IMR-90 (cell line): ENCODE data around the gene OSBP2. TPM values are rescaled to one million over a fixed set of nuclear protein-coding genes. Genes with fewer than 3 reads are reported as not detected.

Experiments
- ATAC-seq: fragments of 200-7000 bp; cut with Tn5 transposase; 2 replicates; pipeline ENCODE4 v1.9.1; 2020; ENCODE audit warnings: low read depth, mild to moderate bottlenecking, moderate library complexity
- BruUV-seq: library from RNA; stranded (reverse); fragments of 400-500 nt; replicated peaks from 2 replicates; lab custom pipeline; 2021; lab: Mats Ljungman, UMichigan
- CTCF ChIA-PET: fragments of 300-600 bp; formaldehyde crosslinking; extraction: SDS; loops from one replicate; lab custom pipeline; 2021; ENCODE audit warnings: antibody characterized with exemption; lab: Yijun Ruan, JAX
- POLR2A ChIA-PET: fragments of 300-600 bp; sonication (Branson Sonifier 250); formaldehyde crosslinking; loops from one replicate; lab custom pipeline; 2022; ENCODE audit warnings: antibody characterized with exemption; ENCODE audit not compliant: unreplicated experiment; lab: Charles Lee
- DNase-seq: peaks from one replicate; pipeline ENCODE4 v3.0.0; 2013
- H2AFZ ChIP-seq: replicated peaks from 2 replicates; pipeline ENCODE3; 2013; ENCODE audit warnings: low read length, mild to moderate bottlenecking; ENCODE audit not compliant: poor library complexity
- H2AK5ac ChIP-seq: 2 replicates; pipeline ENCODE4 v1.6.1; 2013; ENCODE audit warnings: low read depth, low read length, inconsistent platforms
- H2AK9ac ChIP-seq: replicated peaks from 2 replicates; pipeline ENCODE3; 2013; ENCODE audit warnings: mild to moderate bottlenecking, low read depth, low read length, moderate library complexity; ENCODE audit not compliant: poor library complexity
- H2BK120ac ChIP-seq: 2 replicates; pipeline ENCODE4 v1.6.1; 2013; ENCODE audit warnings: low read depth, low read length, inconsistent platforms
- H2BK15ac ChIP-seq: 3 replicates; pipeline ENCODE4 v1.6.1; 2013; ENCODE audit warnings: low read depth, low read length, inconsistent platforms
- H2BK20ac ChIP-seq: 2 replicates; pipeline ENCODE4 v1.6.1; 2013; ENCODE audit warnings: low read depth, mild to moderate bottlenecking, inconsistent platforms, low read length, moderate library complexity
- H2BK5ac ChIP-seq: 2 replicates; pipeline ENCODE4 v1.6.1; 2013; ENCODE audit warnings: mild to moderate bottlenecking, low read depth, low read length, inconsistent platforms; ENCODE audit not compliant: poor library complexity, severe bottlenecking
- H3K14ac ChIP-seq: replicated peaks from 2 replicates; pipeline ENCODE4 v1.6.1; 2013; ENCODE audit warnings: low read depth, low read length, inconsistent platforms
- H3K18ac ChIP-seq: 2 replicates; pipeline ENCODE4 v1.6.1; 2013; ENCODE audit warnings: low read depth, low read length, control low read depth
- H3K23ac ChIP-seq: 2 replicates; pipeline ENCODE4 v1.6.1; 2013; ENCODE audit warnings: low read depth, low read length, inconsistent platforms
- H3K27ac ChIP-seq: 2 replicates; pipeline ENCODE4 v1.5.1; 2013; ENCODE audit warnings: mild to moderate bottlenecking, control low read depth, low read length; ENCODE audit not compliant: insufficient read depth
- H3K27me3 ChIP-seq: 2 replicates; pipeline ENCODE4 v1.6.1; 2013; ENCODE audit warnings: low read length; ENCODE audit not compliant: control insufficient read depth, insufficient read depth
- H3K36me3 ChIP-seq: 2 replicates; pipeline ENCODE4 v1.6.1; 2013; ENCODE audit warnings: low read length, mixed read lengths; ENCODE audit not compliant: control insufficient read depth, insufficient read depth
- H3K4ac ChIP-seq: 2 replicates; pipeline ENCODE4 v1.6.1; 2013; ENCODE audit warnings: low read depth, low read length, inconsistent platforms
- H3K4me1 ChIP-seq: 2 replicates; pipeline ENCODE4 v1.6.1; 2013; ENCODE audit warnings: low read length, mixed read lengths; ENCODE audit not compliant: control insufficient read depth, insufficient read depth
- H3K4me2 ChIP-seq: 2 replicates; pipeline ENCODE4 v1.6.1; 2013; ENCODE audit warnings: low read depth, mild to moderate bottlenecking, control low read depth, low read length, moderate library complexity
- H3K4me3 ChIP-seq: 2 replicates; pipeline ENCODE4 v1.5.1; 2013; ENCODE audit warnings: low read depth, mild to moderate bottlenecking, control low read depth, low read length, moderate library complexity; ENCODE audit not compliant: insufficient read depth
- H3K56ac ChIP-seq: 2 replicates; pipeline ENCODE4 v1.6.1; 2013; ENCODE audit warnings: low read length, inconsistent platforms; ENCODE audit not compliant: insufficient read depth; ENCODE audit errors: extremely low read depth
- H3K79me1 ChIP-seq, 2 experiments: 2 replicates each; pipeline ENCODE4 v1.6.1; 2013; ENCODE audit warnings: low read length in 2 of 2, inconsistent platforms in 1 of 2, low read depth in 1 of 2
- H3K9ac ChIP-seq: 2 replicates; pipeline ENCODE4 v1.6.1; 2013; ENCODE audit warnings: low read depth, low read length, control low read depth
- H3K9me1 ChIP-seq: 2 replicates; pipeline ENCODE4 v1.6.1; 2013; ENCODE audit warnings: low read length, inconsistent platforms; ENCODE audit not compliant: insufficient read depth
- H3K9me3 ChIP-seq: 2 replicates; pipeline ENCODE4 v1.6.1; 2013; ENCODE audit warnings: low read length; ENCODE audit not compliant: control insufficient read depth, insufficient read depth
- H4K20me1 ChIP-seq: 2 replicates; pipeline ENCODE4 v1.6.1; 2013; ENCODE audit warnings: low read length, inconsistent platforms; ENCODE audit not compliant: insufficient read depth
- H4K5ac ChIP-seq: 2 replicates; pipeline ENCODE4 v1.6.1; 2013; ENCODE audit warnings: mild to moderate bottlenecking, low read depth, low read length, control low read depth
- H4K8ac ChIP-seq, 2 experiments: 2 replicates each; pipeline ENCODE4 v1.6.1; 2013; ENCODE audit warnings: low read depth in 2 of 2, low read length in 2 of 2, control low read depth in 1 of 2, inconsistent platforms in 1 of 2
- H4K91ac ChIP-seq: 2 replicates; pipeline ENCODE4 v1.6.1; 2013; ENCODE audit warnings: low read depth, low read length, inconsistent platforms; ENCODE audit not compliant: insufficient read depth
- BHLHE40 ChIP-seq: fragments of 150-350 bp; IDR thresholded peaks from 2 replicates; pipeline ENCODE4 v1.6.1; 2016; ENCODE audit warnings: mild to moderate bottlenecking, low read depth, low read length
- CEBPB ChIP-seq: IDR thresholded peaks from 2 replicates; pipeline ENCODE4 v1.6.1; 2012; ENCODE audit warnings: low read depth, low read length, improper control_type of control experiment
- CHD1 ChIP-seq: IDR thresholded peaks from 2 replicates; pipeline ENCODE4 v1.6.1; 2012; ENCODE audit warnings: low read depth, low read length, improper control_type of control experiment
- FOS ChIP-seq: fragments of 150-350 bp; IDR thresholded peaks from 2 replicates; pipeline ENCODE4 v1.6.1; 2016; ENCODE audit warnings: low read depth, low read length
- MAZ ChIP-seq: IDR thresholded peaks from 2 replicates; pipeline ENCODE4 v1.6.1; 2012; ENCODE audit warnings: low read depth, mild to moderate bottlenecking, low read length, improper control_type of control experiment, moderate library complexity, borderline replicate concordance
- RAD21 ChIP-seq: IDR thresholded peaks from 2 replicates; pipeline ENCODE4 v1.6.1; 2012; ENCODE audit warnings: low read length, improper control_type of control experiment
- RCOR1 ChIP-seq: IDR thresholded peaks from 2 replicates; pipeline ENCODE4 v1.6.1; 2012; ENCODE audit warnings: mild to moderate bottlenecking, low read length, improper control_type of control experiment; ENCODE audit not compliant: insufficient replicate concordance
- RFX5 ChIP-seq: IDR thresholded peaks from 2 replicates; pipeline ENCODE4 v1.8.0; 2012; ENCODE audit warnings: low read depth, mild to moderate bottlenecking, low read length, moderate library complexity
- SMC3 ChIP-seq: fragments of 150-350 bp; IDR thresholded peaks from 2 replicates; pipeline ENCODE4 v1.6.1; 2016; ENCODE audit warnings: low read depth, mild to moderate bottlenecking, antibody characterized with exemption, low read length, moderate library complexity
- WGBS, 2 experiments: methylation state at CpG; one replicate each; pipeline versions ENCODE4 v1.1.5 to v1.1.7; 2013; ENCODE audit warnings: missing lambda C conversion rate in 2 of 2; ENCODE audit not compliant: insufficient read length in 1 of 2; ENCODE audit errors: extremely low coverage in 2 of 2; 5-methylcytosine and 5-hydroxymethylcytosine counted together
- dilution Hi-C: fragments of 300-500 bp; cut with HindIII; formaldehyde crosslinking; loops from one replicate; pipeline ENCODE4 v1.14.3; 2018; ENCODE audit warnings: low sequenced_read_pairs; ENCODE audit not compliant: unreplicated experiment
- in situ Hi-C: fragments of 300-500 bp; cut with MboI; formaldehyde crosslinking; loops from 3 replicates; pipeline ENCODE4 v1.14.3; 2019; ENCODE audit warnings: low sequenced_read_pairs, inconsistent platforms, mixed read lengths
- intact Hi-C: fragments of 100-400 bp; cut with micrococcal nuclease; formaldehyde crosslinking; loops from 2 replicates; pipeline ENCODE4 v1.10.0; 2022
- polyA plus RNA-seq, 3 experiments: library from polyadenylated mRNA; depleted of rRNA; stranded (reverse); fragments of >200 nt; gene quantifications; 2 replicates each; pipeline ENCODE4 v1.2.3, GENCODE V29; 2012; ENCODE audit warnings: low replicate concordance in 1 of 3
- total RNA-seq: library from RNA; depleted of rRNA; stranded (reverse); fragments of >200 nt; gene quantifications from 2 replicates; pipeline ENCODE4 v1.2.3, GENCODE V29; 2012
- TF ChIP-seq, protein P1 (sequence below): fragments of 150-350 bp; IDR thresholded peaks from 2 replicates; pipeline ENCODE4 v1.6.1; 2016; ENCODE audit warnings: low read depth, mild to moderate bottlenecking, low read length, moderate library complexity, borderline replicate concordance
- TF ChIP-seq, protein P2 (sequence below): fragments of 150-350 bp; IDR thresholded peaks from 2 replicates; pipeline ENCODE4 v1.6.1; 2017; ENCODE audit warnings: mild to moderate bottlenecking, antibody characterized with exemption, low read length, low read depth

The OSBP2 gene
- total and polyA plus RNA-seq, 2 of the 4 experiments (the other 2 are of a cell fraction) = 1.8 to 2.2 TPM

DNA sequence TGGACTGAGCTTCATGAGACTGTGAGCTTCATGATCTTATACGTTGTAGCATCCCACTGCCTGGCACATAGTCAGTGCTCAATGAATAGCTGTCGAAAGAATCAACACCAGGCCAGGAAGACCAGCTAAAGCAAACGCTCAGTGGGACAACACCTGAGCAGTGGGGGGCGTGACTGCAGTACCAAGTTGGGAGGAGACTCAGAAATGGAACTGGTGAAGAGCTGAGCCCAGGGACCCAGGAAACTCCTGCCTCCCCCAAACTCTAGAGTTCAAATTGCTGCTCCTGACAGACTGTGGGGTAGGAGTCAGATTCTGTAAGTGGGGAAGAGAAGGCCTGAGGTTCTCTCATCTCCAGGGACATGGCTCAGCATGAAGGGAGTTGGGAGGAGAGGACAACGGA, 214.6 kb downstream of the OSBP2 start:
- DNase-seq = no peak
- ChIA-PET CTCF (interaction anchor here (1.1 kb wide), 2 partner anchors 10 to 11 kb away, joined by 4 to 8 read pairs; no protein-coding TSS in a partner anchor), POLR2A (no interaction called here)
- Histone ChIP-seq H3K36me3 (no peaks in the 10 kb centered on the region), H3K23ac (no peak overlapping the region), H4K20me1 (no peaks in the 10 kb centered on the region), H3K9me3 (no peaks in the 10 kb centered on the region), H2BK20ac (no peak overlapping the region), H3K14ac (no peak overlapping the region), H2AK9ac (no peak overlapping the region), H2BK120ac (no peak overlapping the region), H4K8ac (no peak overlapping the region), H2BK5ac (no peak overlapping the region), H3K79me1 (no peaks in the 10 kb centered on the region), H3K9me1 (no peaks in the 10 kb centered on the region), H3K4me1 (no peaks in the 10 kb centered on the region), H3K4me2 (no peak overlapping the region), H4K5ac (no peak overlapping the region), H3K4ac (no peak overlapping the region), H3K27me3 (no peaks in the 10 kb centered on the region; the same call in 1 of the 2 replicates), H3K18ac (no peak overlapping the region), H4K91ac (no peak overlapping the region), H3K27ac (no peak overlapping the region), H3K9ac (no peak overlapping the region), H2BK15ac (no peak overlapping the region), H2AFZ (no peak overlapping the region), H2AK5ac (no peak overlapping the region), H3K56ac (no peak overlapping the region), H3K4me3 (no peak overlapping the region)
- WGBS, 2 experiments = 71% methylated on average over 2 of the region's 5 CpGs; no CpG with 5 or more reads in 1 of the 2 experiments
- intact Hi-C loops (no loop called here), dilution Hi-C loops (no loop called here), in situ Hi-C loops (loop anchor here (10.0 kb wide), 2 partner anchors 125 to 295 kb away; no protein-coding TSS in a partner anchor)
- TF ChIP-seq, protein P1, sequence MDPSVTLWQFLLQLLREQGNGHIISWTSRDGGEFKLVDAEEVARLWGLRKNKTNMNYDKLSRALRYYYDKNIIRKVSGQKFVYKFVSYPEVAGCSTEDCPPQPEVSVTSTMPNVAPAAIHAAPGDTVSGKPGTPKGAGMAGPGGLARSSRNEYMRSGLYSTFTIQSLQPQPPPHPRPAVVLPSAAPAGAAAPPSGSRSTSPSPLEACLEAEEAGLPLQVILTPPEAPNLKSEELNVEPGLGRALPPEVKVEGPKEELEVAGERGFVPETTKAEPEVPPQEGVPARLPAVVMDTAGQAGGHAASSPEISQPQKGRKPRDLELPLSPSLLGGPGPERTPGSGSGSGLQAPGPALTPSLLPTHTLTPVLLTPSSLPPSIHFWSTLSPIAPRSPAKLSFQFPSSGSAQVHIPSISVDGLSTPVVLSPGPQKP = no peak
- TF ChIP-seq FOS = no peak
- TF ChIP-seq CHD1 = no peak
- TF ChIP-seq RAD21 = no peak
- TF ChIP-seq MAZ = no peak
- TF ChIP-seq RCOR1 = no peak
- TF ChIP-seq CEBPB = no peak
- TF ChIP-seq SMC3 = no peak
- TF ChIP-seq, protein P2, sequence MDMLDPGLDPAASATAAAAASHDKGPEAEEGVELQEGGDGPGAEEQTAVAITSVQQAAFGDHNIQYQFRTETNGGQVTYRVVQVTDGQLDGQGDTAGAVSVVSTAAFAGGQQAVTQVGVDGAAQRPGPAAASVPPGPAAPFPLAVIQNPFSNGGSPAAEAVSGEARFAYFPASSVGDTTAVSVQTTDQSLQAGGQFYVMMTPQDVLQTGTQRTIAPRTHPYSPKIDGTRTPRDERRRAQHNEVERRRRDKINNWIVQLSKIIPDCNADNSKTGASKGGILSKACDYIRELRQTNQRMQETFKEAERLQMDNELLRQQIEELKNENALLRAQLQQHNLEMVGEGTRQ = no peak
- TF ChIP-seq BHLHE40 = no peak
- TF ChIP-seq RFX5 = no peak
- no TSS peak for BruUV-seq
- ATAC-seq = no peak
